ENCODE measurements around the gene PDE11A.

- no peak for TF ChIP-seq CTCF (IDR thresholded peaks at IDR 0.05)
- TF ChIP-seq POLR2A (IDR thresholded peaks at IDR 0.05): no peak
Measured at GRCh38 chr2:177679611-177680605, 392.7 kb downstream of the PDE11A start.

Data from uterus (tissue), 2 donors.